Stimulated activated CD4-positive, alpha-beta T cell treated with anti-CD3 and anti-CD28 coated beads, Interleukin-12 subunit alpha, Interleukin-12 subunit beta, amount 100 ng/mL, for 24 hours (primary cell): ENCODE results near the gene PTGES.
A peak's percentile ranks its signal among the peaks of the same experiment; 100 is the strongest.
"Not testable (repeated sequence)": the region's sequence is repeated elsewhere in the genome, so short reads cannot be mapped to it uniquely, and the experiment has no call there.

ENCODE experiments used
- DNase-seq, 2 experiments: peaks; one replicate each; pipeline ENCODE4 v3.0.0-alpha.2; 2020; ENCODE audit warnings: low read depth in 2 of 2

Gene PTGES, protein sequence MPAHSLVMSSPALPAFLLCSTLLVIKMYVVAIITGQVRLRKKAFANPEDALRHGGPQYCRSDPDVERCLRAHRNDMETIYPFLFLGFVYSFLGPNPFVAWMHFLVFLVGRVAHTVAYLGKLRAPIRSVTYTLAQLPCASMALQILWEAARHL

DNA sequence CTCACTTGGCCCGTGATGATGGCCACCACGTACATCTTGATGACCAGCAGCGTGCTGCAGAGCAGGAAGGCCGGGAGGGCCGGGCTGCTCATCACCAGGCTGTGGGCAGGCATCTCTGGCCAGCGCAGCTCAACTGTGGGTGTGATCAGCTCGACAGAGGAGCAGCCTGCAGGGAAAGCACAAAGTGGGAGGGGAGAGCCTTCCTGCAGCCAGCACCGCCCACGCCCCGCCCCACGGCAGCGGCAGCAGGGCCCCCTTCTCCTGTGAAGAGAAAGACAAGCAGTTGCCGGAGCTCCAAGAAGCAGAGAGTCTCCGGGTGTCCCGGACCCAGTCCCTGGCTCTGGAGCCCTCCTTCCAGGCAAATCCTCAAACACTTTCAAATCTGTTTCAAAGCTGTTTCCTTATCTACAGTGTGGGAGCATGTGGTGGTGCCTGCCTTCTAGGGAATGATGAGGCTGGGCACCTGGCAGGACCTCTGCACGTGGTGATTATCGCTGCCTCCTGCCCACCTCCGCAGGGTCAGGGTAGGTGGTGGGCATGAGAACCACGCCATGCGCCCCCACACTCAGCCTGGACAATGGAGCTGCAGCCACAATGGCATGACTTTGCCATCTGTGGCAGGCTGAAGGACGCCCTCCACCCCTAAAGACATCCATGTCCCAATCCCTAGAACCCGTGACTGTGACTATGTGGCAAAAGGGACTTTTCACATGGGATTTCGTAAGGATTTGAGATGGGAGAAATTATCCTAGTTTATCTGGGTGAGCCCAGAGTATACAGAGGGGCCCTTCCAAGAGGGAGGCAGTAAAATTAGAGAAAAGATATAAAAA, at the start of gene PTGES:
PTGES (minus strand) TSS at position 143 of the 830 bp plus-strand sequence; CDS start at position 113, 30 bp downstream.
- DNase-seq: peak in 1 of 2 experiments; percentile 41

DNA sequence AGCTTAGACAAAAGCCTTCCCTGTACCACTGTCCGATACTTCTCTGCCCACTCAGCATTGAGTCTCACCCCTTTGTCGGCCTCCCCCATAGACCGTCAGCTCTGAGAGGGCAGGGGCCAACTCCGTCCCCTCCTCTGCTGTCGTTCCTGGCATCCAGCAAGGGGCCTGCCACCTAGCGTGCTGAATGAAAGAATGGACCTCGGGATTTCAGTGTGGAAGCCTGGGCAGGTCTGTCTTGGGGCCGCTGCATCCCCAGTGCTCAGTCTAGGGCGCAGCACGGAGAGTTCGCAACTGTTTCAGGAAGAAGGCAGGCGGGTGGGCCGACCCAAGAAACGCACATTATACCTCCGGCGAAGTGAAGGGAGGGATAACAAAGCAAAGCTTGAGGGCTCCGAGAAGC, 48.7 kb upstream of the PTGES start:
- DNase-seq: no peak

GRCh38 chr9:129798973-129799372, 46.1 kb upstream of the PTGES start:
- no peak for DNase-seq

- DNase-seq: not testable (repeated sequence)
Observed at GRCh38 chr9:129796029-129796428, 43.2 kb upstream of the PTGES start.

GRCh38 chr9:129794549-129794948, 41.7 kb upstream of the PTGES start:
- no peak for DNase-seq

GRCh38 chr9:129786481-129786880, 33.6 kb upstream of the PTGES start:
- no peak for DNase-seq

GRCh38 chr9:129785866-129786265, 33.0 kb upstream of the PTGES start:
- DNase-seq: no peak

GRCh38 chr9:129784970-129785369, 32.1 kb upstream of the PTGES start:
- DNase-seq: not testable (repeated sequence)

DNA sequence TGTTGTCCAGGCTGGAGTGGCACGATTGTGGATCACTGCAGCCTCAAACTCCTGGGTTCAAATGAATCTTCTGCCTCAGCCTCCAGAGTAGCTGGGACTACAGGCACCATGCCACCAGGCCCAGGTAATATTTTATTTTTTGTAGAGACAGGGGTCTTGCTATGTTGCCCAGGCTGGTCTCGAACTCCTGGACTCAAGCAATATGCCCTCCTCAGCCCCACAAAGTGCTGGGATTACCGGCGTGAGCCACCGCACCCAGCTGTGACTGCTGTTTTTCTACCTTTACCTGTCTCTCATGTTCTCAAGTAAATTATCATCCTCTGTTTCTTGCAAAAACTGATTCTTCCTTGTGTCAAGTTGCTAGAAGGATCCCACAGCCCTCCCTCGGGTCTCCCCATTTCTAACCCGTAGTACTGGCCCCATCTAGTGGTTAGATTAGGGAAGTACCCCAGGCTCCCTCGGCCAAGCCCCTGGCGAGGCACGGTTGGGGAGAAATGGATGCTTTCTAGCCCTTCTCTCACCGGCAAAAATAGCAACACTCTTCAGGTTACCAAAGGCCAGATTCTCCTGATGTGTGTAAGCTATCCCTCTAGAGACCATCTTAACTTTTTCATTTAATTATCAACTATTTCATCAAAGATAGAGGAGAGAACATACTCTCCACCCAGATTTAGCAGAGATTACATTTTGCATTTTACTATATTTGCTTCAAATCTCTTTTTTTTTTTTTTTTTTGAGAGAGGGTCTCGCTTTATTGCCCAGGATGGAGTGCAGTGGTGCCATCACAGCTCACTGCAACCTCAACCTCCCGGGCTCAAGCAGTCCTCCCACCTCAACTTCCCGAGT, 30.9 kb upstream of the PTGES start:
- peak; percentile 51 to 66 for DNase-seq

GRCh38 chr9:129781981-129782380, 29.1 kb upstream of the PTGES start:
- no peak for DNase-seq

DNA sequence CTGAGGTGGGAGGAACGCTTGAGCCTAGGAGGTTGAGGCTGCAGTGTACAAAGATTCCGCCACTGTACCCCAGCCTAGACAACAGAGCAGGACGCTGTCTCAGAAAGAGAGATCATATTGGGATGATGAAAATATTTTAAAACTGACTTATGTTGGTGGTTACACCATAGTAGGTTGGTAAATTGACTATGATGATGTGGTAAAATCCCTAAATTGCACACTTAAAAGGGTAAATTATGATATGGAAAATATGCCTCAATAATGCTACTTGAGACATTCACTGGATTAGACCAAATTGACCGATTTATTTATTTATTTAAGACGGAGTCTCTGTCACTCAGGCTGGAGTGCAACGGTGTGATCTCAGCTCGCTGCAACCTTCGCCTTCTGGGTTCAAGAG, 28.3 kb upstream of the PTGES start:
- no peak for DNase-seq

GRCh38 chr9:129779560-129780190, 26.8 kb upstream of the PTGES start:
- DNase-seq: no peak

GRCh38 chr9:129778469-129778868, 25.6 kb upstream of the PTGES start:
- no peak for DNase-seq

- DNase-seq: no peak
Observed at GRCh38 chr9:129777769-129778130, 24.9 kb upstream of the PTGES start.

DNA sequence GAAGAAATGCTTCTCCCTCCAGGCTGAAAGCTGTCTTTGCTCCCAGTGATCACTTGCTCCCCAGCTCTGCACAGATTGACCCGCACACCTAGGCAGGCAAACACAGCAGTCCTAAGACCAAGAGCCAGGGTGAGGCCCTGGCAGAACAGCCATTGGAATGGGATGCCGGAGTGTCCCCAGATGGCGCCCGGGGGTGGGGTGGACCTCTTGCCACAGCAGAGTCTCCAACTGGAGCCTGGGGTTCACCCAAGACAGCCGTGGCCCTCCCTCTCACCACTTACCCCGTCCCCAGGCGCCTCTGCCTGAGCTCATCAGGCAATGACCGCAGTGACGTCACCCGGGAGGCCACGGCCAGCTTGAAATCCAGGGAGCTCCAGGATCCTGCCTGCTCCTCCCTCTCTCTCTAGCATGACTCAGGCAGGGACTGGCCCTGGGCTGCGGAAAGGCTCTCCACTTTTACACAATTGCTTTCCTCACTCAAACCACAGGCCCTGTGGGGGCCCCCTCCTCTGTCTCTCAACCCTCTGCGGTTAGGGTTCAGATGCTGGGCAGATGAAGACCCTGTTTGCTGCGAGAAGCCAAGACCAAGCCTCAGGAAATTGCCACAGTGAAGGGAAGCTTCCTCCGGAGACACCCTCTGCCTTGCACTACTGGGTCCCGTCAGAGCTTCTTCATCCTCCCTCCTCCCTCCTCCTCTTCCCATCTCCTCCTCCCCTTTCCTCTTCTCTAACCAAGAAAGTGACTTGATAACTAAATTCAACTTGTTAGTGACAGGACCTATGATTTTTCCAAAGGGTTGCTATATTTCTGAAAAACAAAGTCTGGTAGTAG, 24.3 kb upstream of the PTGES start:
- peak; percentile 2 to 59 for DNase-seq

DNA sequence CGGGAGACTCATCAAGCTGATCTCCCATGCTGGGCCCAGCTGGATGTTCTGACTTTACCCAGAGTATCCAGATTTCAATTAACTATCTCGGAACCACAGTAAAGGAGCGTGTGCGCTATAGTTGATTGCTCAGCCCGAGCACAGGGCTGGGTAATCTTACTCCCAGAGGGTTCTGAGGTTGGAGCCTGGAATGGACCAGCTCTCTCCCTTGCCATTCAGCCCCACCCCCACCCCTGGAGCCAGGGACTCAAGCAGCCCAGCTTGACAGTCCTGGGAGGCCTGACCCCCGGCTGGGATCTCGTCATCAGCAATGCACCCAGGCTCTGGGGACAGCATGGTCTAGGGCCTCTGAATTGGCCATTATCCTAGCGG, 23.7 kb upstream of the PTGES start:
- no peak for DNase-seq

DNA sequence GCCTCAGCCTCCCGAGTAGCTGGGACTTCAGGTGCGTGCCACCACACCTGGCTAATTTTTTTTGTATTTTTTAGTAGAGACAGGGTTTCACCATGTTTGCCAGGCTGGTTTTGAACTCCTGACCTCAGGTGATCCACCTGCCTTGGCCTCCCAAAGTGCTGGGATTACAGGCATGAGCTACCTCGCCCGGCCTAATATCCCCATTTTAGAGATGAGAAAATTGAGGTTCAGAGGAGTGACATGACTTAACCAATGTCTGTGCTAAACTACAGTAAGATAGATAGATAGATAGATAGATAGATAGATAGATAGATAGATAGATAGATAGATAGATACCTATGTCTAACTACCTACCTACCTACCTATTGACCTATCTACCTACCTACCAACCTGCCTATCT, 23.3 kb upstream of the PTGES start:
- not testable (repeated sequence) for DNase-seq

- DNase-seq: no peak
Observed at GRCh38 chr9:129775448-129775798, 22.6 kb upstream of the PTGES start.

- DNase-seq: no peak
Observed at GRCh38 chr9:129774791-129775447, 22.1 kb upstream of the PTGES start.

DNA sequence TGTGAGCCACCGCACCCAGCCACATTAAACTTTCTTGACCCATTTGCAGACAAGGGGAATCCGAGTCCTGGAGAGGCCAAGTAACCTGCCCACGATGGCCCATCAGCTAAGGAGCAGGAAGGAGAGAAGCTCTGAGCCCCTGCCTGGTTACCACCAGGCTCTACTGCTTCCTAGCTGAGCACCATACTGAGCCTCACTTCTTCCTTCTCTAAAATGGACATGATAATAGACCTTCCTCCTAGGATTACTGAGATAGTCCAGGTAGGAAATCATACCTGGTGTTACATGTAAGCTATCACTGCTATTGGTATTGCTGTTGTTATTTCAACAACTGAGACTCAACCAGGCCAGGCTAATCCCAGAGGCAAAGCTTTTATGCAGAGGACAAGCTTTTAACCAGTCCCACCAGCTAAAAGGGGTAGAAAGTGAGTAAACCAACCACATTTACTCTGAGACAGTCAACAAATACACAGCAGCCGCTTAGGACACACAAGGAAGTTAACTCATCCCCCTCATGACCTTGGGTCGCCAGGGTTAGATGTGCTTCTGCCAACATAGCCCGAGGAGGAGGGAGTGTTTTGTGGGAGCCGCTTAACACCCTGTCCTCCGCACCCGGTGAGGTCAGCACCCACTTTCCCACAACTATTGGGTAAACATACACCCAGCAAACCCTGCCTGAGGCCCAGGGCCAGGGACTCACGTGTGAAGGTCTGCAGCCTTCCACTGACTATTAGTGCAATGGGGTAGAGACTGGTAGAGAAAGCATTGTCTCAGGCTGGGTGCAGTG, 20.6 kb upstream of the PTGES start:
- DNase-seq: no peak
